ENCODE results near the gene KRT24.

- TF ChIP-seq CTCF (conservative IDR thresholded peaks at IDR 0.05; ENCODE audit: low read depth, low read length) (no peak), EZH2 (IDR thresholded peaks at IDR 0.05; ENCODE audit: borderline replicate concordance, low read depth, low read length, poor library complexity, severe bottlenecking) (no peak)
Observed at GRCh38 chr17:40724656-40725055, 21.1 kb upstream of the KRT24 start.

Data from A673 (cell line).